HG02759 (cell line): ENCODE results near the gene SGCD.

Source experiments
- ATAC-seq: cut with Tn5 transposase; IDR thresholded peaks from one replicate; pipeline ENCODE4 v1.9.1; 2021; ENCODE audit warnings: mild to moderate bottlenecking, moderate library complexity; ENCODE audit not compliant: unreplicated experiment

SGCD gene

GRCh38 chr5:156399323-156399722, 72.4 kb downstream of the SGCD start:
- ATAC-seq: no peak

GRCh38 chr5:156400231-156400986, 73.4 kb downstream of the SGCD start:
- no peak for ATAC-seq

GRCh38 chr5:156401804-156402203, 74.8 kb downstream of the SGCD start:
- ATAC-seq: peak; percentile 8

- ATAC-seq: peak; percentile 96
Observed at GRCh38 chr5:156402387-156402921, 75.5 kb downstream of the SGCD start.

- ATAC-seq: no peak
Observed at GRCh38 chr5:156405988-156406387, 79.0 kb downstream of the SGCD start.

- no peak for ATAC-seq
Observed at GRCh38 chr5:156407251-156407650, 80.3 kb downstream of the SGCD start.

- no peak for ATAC-seq
Observed at GRCh38 chr5:156409834-156410233, 82.9 kb downstream of the SGCD start.

GRCh38 chr5:156411185-156411613, 84.2 kb downstream of the SGCD start:
- ATAC-seq: no peak

- no peak for ATAC-seq
Observed at GRCh38 chr5:156411957-156412356, 85.0 kb downstream of the SGCD start.

GRCh38 chr5:156414391-156414790, 87.4 kb downstream of the SGCD start:
- no peak for ATAC-seq

- ATAC-seq: no peak
Observed at GRCh38 chr5:156419661-156420060, 92.7 kb downstream of the SGCD start.

- no peak for ATAC-seq
Observed at GRCh38 chr5:156420665-156421064, 93.7 kb downstream of the SGCD start.

- ATAC-seq: no peak
Observed at GRCh38 chr5:156421798-156422197, 94.8 kb downstream of the SGCD start.

- no peak for ATAC-seq
Observed at GRCh38 chr5:156423597-156423996, 96.6 kb downstream of the SGCD start.

- no peak for ATAC-seq
Observed at GRCh38 chr5:156427315-156427714, 100.4 kb downstream of the SGCD start.

GRCh38 chr5:156431956-156432829, 105.2 kb downstream of the SGCD start:
- ATAC-seq: no peak

- no peak for ATAC-seq
Observed at GRCh38 chr5:156432830-156433105, 105.8 kb downstream of the SGCD start.

- no peak for ATAC-seq
Observed at GRCh38 chr5:156434471-156434870, 107.5 kb downstream of the SGCD start.

GRCh38 chr5:156435101-156435500, 108.1 kb downstream of the SGCD start:
- no peak for ATAC-seq

GRCh38 chr5:156438076-156438475, 111.1 kb downstream of the SGCD start:
- ATAC-seq: no peak

GRCh38 chr5:156444753-156445291, 117.9 kb downstream of the SGCD start:
- no peak for ATAC-seq

GRCh38 chr5:156446526-156446925, 119.6 kb downstream of the SGCD start:
- no peak for ATAC-seq
